LNCaP clone FGC (cell line): ENCODE results near the gene ZDHHC16.

ENCODE experiments used
- DNase-seq: peaks from one replicate; pipeline ENCODE4 v3.0.0-alpha.2; 2011; ENCODE audit warnings: low read depth
- H3K4me3 ChIP-seq: 2 replicates; pipeline ENCODE4 v1.5.1; 2011; ENCODE audit warnings: mild to moderate bottlenecking, low read depth, low read length, control low read depth
- CTCF ChIP-seq: IDR thresholded peaks from 2 replicates; pipeline ENCODE4 v1.5.1; 2012; ENCODE audit warnings: mild to moderate bottlenecking; ENCODE audit not compliant: control insufficient read depth, insufficient read depth; ENCODE audit errors: extremely low read depth

ZDHHC16 gene

GRCh38 chr10:97506199-97506991 lies 60.4 kb downstream of the ZDHHC16 start:
- DNase-seq, result no peak
- TF ChIP-seq CTCF, result no peak
- H3K4me3 ChIP-seq, result no peak overlapping the region
